Dermis blood vessel endothelial cell (primary cell): ENCODE data around the gene OR10D3. TPM values are rescaled to one million over a fixed set of nuclear protein-coding genes. Genes with fewer than 3 reads are reported as not detected.
"Not testable (repeated sequence)": the region's sequence is repeated elsewhere in the genome, so short reads cannot be mapped to it uniquely, and the experiment has no call there.

Experiments used
- DNase-seq: peaks from one replicate; pipeline ENCODE4 v3.0.0; 2010
- total RNA-seq: library from RNA; depleted of rRNA; stranded (reverse); fragments of >200 nt; gene quantifications from 2 replicates; pipeline ENCODE4 v1.2.3, GENCODE V29; 2014

Gene OR10D3, protein sequence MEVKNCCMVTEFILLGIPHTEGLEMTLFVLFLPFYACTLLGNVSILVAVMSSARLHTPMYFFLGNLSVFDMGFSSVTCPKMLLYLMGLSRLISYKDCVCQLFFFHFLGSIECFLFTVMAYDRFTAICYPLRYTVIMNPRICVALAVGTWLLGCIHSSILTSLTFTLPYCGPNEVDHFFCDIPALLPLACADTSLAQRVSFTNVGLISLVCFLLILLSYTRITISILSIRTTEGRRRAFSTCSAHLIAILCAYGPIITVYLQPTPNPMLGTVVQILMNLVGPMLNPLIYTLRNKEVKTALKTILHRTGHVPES
- total RNA-seq: not detected in 2 replicates

GRCh38 chr11:124183068-124183467 lies at the start of gene OR10D3:
TSS of gene OR10D3 (plus strand) at chr11:124183345. CDS start at chr11:124185270, 1,925 bp downstream.
- DNase-seq: no peak

GRCh38 chr11:124143034-124143433 lies 40.1 kb upstream of the OR10D3 start:
- no peak for DNase-seq

DNA sequence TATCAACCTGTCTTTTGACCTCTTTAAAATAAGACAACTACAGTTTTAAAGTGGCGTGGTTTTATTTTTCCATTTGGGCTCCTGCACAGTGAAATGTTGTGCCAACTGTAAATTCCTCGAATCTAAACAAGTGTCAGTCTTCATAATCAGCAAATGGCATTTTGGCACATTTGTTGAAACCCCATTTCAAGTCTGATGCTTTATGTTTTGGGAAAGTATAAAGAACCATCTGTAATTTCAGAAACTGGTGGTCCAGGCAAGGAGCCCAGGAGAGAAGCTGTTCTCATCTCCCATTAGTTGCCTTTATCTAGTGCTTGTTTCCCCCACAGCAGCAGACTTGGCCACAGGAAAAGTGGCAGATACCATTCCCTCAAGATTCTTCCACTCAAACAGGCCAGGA lies 35.2 kb upstream of the OR10D3 start:
- DNase-seq: no peak

- DNase-seq: no peak
Measured at GRCh38 chr11:124150684-124151083, 32.5 kb upstream of the OR10D3 start.

GRCh38 chr11:124152770-124153407 lies 30.3 kb upstream of the OR10D3 start:
- no peak for DNase-seq

- DNase-seq: no peak
Measured at GRCh38 chr11:124153821-124154220, 29.3 kb upstream of the OR10D3 start.

- no peak for DNase-seq
Measured at GRCh38 chr11:124159481-124159880, 23.7 kb upstream of the OR10D3 start.

GRCh38 chr11:124160986-124161385 lies 22.2 kb upstream of the OR10D3 start:
- no peak for DNase-seq

DNA sequence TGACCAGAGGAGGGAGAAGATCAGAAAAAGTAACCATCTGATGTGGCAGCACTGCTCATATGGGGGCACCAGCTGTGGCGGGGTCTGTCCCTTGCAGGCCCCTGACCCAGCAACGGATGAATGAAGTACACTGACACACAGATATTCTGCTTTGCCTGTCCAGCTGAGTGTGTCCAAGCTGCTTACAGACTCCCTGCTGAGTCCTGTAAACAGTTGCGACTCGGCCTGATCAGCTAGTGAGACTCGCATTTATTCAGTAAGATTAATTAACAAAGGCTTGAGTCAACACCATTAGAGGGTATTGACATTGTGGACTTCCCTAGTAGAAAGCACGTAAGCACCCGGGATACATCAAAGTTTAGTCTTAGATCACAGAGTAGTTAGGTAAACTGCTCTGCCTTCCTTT lies 15.3 kb upstream of the OR10D3 start:
- no peak for DNase-seq

DNA sequence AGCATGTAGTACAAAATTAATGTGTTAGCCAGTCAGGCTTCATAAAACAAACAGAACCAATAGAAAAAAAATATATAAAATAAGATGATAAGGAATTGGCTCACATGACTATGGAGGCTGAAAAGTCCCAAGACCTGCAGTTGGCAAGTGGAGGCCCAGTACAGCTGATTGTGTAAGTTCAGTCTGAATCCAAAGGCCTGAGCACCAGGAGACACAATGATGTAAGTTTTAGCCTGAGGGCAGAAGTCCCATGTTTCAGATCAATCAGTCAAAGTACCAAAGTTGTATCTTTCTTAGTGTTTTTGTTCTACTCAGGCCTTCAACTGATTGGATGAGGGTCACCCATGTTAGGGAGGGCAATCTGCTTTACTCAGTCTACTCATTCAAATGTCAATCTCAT lies 14.3 kb upstream of the OR10D3 start:
- DNase-seq: no peak

GRCh38 chr11:124170315-124170714 lies 12.8 kb upstream of the OR10D3 start:
- DNase-seq: not testable (repeated sequence)

DNA sequence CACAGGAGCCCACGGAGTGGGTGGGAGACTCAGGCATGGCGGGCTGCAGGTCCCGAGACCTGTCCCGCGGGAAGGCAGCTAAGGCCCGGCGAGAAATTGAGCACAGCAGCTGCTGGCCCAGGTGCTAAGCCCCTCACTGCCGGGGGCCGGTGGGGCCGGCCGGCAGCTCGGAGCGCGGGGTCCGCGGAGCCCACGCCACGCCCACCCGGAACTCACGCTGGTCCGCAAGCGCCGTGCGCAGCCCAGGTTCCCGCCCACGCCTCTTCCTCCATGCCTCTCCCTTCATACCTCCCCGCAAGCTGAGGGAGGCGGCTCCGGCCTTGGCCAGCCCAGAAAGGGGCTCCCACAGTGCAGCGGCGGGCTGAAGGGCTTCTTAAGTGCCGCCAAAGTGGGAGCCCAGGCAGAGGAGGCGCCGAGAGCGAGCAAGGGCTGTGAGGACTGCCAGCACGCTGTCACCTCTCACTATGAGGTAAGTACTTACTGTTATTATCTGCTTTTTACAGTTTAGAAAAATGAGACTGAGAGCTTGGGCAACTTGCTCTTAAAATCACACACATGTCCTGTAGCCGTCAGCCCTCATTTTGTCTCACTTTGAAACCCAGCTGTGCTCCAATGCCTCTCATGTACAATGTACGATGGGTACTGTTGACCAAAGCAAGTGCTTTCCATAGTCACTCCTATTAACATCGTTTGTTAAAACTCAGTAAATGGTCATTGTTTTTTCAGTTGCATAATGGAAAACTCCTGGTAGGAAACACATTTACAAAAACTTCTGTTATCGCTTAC lies 12.2 kb upstream of the OR10D3 start:
- DNase-seq: no peak

- DNase-seq: no peak
Measured at GRCh38 chr11:124172101-124172500, 11.0 kb upstream of the OR10D3 start.

DNA sequence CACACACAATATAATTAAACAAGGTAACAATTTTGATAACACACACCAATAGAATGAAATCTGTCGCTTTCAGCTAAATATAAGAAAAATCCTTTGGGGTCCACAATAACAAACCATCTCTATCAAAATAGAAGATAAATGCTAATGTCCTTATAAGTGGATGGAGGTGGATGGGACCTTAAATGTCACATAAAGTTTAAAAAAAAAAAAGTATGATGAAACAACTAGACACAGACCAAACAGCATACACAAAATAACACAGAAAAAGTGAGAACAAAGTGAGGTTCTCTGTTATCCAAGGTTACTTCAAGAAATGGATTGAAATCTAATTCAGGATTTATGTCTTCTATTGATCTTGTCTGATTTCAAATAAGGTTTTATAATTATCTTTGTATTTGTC lies 10.5 kb upstream of the OR10D3 start:
- DNase-seq: no peak

DNA sequence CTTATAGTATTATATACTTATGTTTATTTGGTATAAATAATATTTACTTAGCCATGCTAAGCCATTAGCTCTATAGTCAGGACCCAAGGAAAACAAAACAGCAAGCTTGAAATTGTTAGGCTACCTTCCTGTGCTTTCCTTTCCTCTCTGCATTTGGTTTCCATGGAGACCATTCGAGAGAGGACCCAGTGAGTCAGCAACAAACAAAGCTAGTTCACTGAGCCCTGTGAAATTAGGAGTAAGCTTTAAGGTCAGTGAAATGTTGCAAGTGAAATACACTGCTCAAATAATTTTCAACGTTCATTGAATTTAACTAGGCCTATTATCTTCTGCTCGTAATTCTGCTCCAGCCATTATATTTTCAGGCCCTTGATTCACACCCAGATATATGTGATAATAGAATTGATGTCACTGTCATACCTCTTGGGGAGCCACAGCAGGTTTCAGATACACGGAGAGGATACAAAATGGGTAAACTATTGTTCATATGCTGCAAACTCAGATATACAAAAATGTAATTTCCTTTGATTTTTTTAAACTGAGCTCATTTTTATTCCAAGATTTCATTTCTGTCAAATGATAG lies 9.1 kb upstream of the OR10D3 start:
- DNase-seq: peak; percentile 86

DNA sequence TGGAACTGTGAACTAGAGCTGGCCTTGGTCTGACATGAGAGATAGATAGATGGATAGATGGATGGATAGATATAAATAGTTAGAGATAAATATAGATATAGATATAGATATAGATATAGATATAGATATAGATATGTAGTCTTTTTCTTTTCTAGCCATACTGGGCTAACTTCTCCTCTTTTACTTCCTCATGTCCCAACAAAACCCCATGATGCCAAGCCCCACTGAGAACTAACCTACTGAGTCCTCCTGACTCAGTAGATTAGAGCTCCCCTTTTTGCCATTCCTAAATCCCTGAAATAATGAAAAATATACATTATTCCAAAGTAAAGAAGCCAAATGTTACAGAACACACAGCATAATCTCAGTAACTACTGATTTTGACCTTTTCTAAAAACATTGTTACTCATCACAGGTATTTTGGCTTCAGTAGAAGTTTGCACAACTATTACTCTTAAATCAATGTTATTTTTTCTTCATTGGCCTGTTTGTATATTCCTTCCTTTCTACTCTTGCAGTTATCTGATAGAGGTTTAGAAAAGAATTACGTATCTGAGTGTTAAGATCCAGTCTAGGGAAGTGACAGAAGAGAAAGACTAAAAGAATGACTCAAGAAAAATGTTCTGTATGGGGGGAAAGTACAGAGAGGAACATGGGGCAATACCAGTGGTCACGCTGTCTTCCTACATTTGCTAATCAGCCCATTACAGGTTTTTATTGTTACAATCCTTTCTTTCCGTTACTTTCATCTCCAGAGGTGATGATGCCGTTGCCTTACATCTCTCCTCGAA lies 6.0 kb upstream of the OR10D3 start:
- DNase-seq: no peak

GRCh38 chr11:124179310-124179709 lies 3.8 kb upstream of the OR10D3 start:
- DNase-seq: no peak

DNA sequence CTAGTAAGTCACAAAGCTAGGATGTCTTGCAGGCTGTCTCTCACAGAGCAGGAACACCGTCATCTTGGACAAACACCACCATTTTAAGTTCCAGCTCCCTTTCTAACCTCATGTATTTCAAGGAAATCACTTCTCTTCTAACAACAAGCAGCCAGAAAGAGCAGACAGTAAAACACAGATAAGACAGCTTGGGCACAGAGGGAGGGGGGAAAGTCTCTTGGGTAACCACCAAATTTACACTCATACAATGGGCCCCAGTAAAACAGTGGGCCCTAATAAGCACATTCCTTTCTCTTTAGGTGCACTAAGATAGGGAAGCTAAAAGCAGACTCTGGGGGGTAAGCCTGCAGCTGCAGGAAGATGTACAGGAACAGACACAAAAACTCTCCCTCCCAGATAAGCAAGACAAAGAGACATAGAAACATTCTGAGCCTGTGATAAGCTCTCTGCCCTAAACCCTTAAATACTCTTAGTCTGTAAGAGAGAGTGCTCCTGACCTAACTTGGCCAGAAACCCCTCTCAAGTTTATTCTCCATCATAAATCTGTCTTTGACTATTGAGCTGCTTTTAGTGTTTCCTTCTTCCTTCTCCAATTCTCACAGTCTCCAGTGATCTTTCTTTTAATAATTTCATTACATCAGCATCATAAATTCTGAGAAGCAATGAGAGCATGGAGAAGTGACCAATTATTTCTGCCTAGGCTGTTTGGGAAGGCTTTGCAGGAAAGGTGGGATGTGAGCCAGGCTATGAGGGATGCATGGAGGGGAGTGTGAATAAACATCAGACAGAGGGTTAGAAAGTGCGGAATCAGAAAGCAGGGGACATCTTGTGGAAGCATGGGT lies 7.4 kb downstream of the OR10D3 start:
- DNase-seq: no peak

- no peak for DNase-seq
Measured at GRCh38 chr11:124193221-124194010, 10.3 kb downstream of the OR10D3 start.
